Stimulated activated CD8-positive, alpha-beta memory T cell treated with anti-CD3 and anti-CD28 coated beads, Interleukin-7, amount 100 ng/mL, for 48 hours (primary cell): ENCODE measurements around the gene SP6.

Experiments used
- DNase-seq, 2 donors: peaks; one replicate each; pipeline ENCODE4 v3.0.0-alpha.2; 2020; ENCODE audit warnings: low read depth in 1 of 2; ENCODE audit errors: extremely low read depth in 1 of 2

Gene SP6

GRCh38 chr17:47838636-47839035, 12.3 kb downstream of the SP6 start:
- no peak for DNase-seq

GRCh38 chr17:47837401-47838039, 13.4 kb downstream of the SP6 start:
- no peak for DNase-seq

GRCh38 chr17:47836601-47837000, 14.4 kb downstream of the SP6 start:
- no peak for DNase-seq

GRCh38 chr17:47834756-47835155, 16.2 kb downstream of the SP6 start:
- DNase-seq: no peak

- DNase-seq: no peak
These were observed 19.0 kb downstream of the SP6 start for GRCh38 chr17:47831934-47832327.

GRCh38 chr17:47831003-47831933, 19.7 kb downstream of the SP6 start, which contains the start of the genes LRRC46 and MRPL10:
Gene LRRC46, plus strand, starts transcription at chr17:47831670. Its CDS starts 320 bp downstream, at chr17:47831990.
Gene MRPL10, minus strand, starts transcription at chr17:47831541. Its CDS starts 30 bp downstream, at chr17:47831511.
- peak; percentile 88 to 91 for DNase-seq

- no peak for DNase-seq
These were observed 20.5 kb downstream of the SP6 start for GRCh38 chr17:47830396-47831002.

- no peak for DNase-seq
These were observed 21.1 kb downstream of the SP6 start for GRCh38 chr17:47829870-47830269.

- no peak for DNase-seq
These were observed 27.4 kb downstream of the SP6 start for GRCh38 chr17:47823519-47823918.

- DNase-seq: no peak
These were observed 28.2 kb downstream of the SP6 start for GRCh38 chr17:47822785-47823184.

- peak; percentile 61 to 80 for DNase-seq
These were observed 29.3 kb downstream of the SP6 start, which contains the start of gene OSBPL7 for GRCh38 chr17:47821424-47822391. Gene OSBPL7, minus strand, starts transcription at chr17:47821794. Its CDS starts 1,516 bp downstream, at chr17:47820278.

GRCh38 chr17:47821031-47821423, 29.9 kb downstream of the SP6 start:
- no peak for DNase-seq

- no peak for DNase-seq
These were observed 30.8 kb downstream of the SP6 start for GRCh38 chr17:47820033-47820789.

GRCh38 chr17:47819475-47819874, 31.5 kb downstream of the SP6 start:
- no peak for DNase-seq

- no peak for DNase-seq
These were observed 32.8 kb downstream of the SP6 start for GRCh38 chr17:47818002-47818695.

- no peak for DNase-seq
These were observed 34.0 kb downstream of the SP6 start for GRCh38 chr17:47816947-47817346.

GRCh38 chr17:47816111-47816735, 34.7 kb downstream of the SP6 start:
- DNase-seq: no peak

- no peak for DNase-seq
These were observed 35.7 kb downstream of the SP6 start for GRCh38 chr17:47815106-47815918.
